Kidney (tissue), 14 donors: ENCODE results near the gene ANO6. TPM values are rescaled to one million over a fixed set of nuclear protein-coding genes. Genes with fewer than 3 reads are reported as not detected.
A peak's percentile ranks its signal among the peaks of the same experiment; 100 is the strongest.

Experiments used
- DNase-seq, 5 donors: peaks; one replicate each; pipeline ENCODE4 v3.0.0-alpha.2; 2013 to 2020
- FAIRE-seq: peaks from 2 replicates; lab custom pipeline; 2012; peaks lifted over from hg19 to GRCh38; lab: Jason Lieb, UNC
- H3K27ac ChIP-seq, 2 donors: one replicate each; pipeline ENCODE4 v1.7.0; 2013; ENCODE audit warnings: low read depth in 2 of 2, low read length in 2 of 2, inconsistent platforms in 1 of 2
- H3K27me3 ChIP-seq: one replicate; pipeline ENCODE4 v1.7.1; 2013; ENCODE audit warnings: low read length, inconsistent platforms; ENCODE audit not compliant: control insufficient read depth, insufficient read depth
- H3K36me3 ChIP-seq, 3 donors: one replicate each; pipeline versions ENCODE4 v1.7.0 to v1.7.1; 2013; ENCODE audit warnings: low read length in 3 of 3, control low read depth in 1 of 3, inconsistent platforms in 1 of 3; ENCODE audit not compliant: insufficient read depth in 3 of 3, control insufficient read depth in 2 of 3
- H3K4me1 ChIP-seq, 3 donors: one replicate each; pipeline versions ENCODE4 v1.7.0 to v1.7.1; 2013; ENCODE audit warnings: low read length in 3 of 3, inconsistent platforms in 1 of 3, low read depth in 1 of 3; ENCODE audit not compliant: control insufficient read depth in 2 of 3, insufficient read depth in 2 of 3
- H3K4me3 ChIP-seq, 3 donors: one replicate each; pipeline versions ENCODE4 v1.7.0 to v1.8.1; 2013; ENCODE audit warnings: low read length in 3 of 3, control low read depth in 1 of 3, inconsistent platforms in 1 of 3
- H3K9ac ChIP-seq, 3 donors: one replicate each; pipeline versions ENCODE4 v1.7.0 to v1.7.1; 2013; ENCODE audit warnings: low read length in 3 of 3, control low read depth in 1 of 3, inconsistent platforms in 1 of 3
- H3K9me3 ChIP-seq, 3 donors: one replicate each; pipeline versions ENCODE4 v1.7.0 to v1.7.1; 2013; ENCODE audit warnings: low read length in 3 of 3, control low read depth in 1 of 3, inconsistent platforms in 1 of 3; ENCODE audit not compliant: control insufficient read depth in 2 of 3, insufficient read depth in 1 of 3
- intact Hi-C: fragments of 100-400 bp; cut with DNase I; formaldehyde crosslinking; loops from one replicate; pipeline ENCODE4 v1.11.1; 2022
- polyA plus RNA-seq: library from polyadenylated mRNA; stranded (reverse); fragments of 350-450 nt; fragmentation: Illumina TruSeq; extraction: RNeasy Lipid Tissue Mini Kit (QIAGEN cat#74804); gene quantifications from one replicate; pipeline ENCODE4 v1.2.3, GENCODE V29; 2014; ENCODE audit warnings: low read depth, low replicate concordance; ENCODE audit not compliant: insufficient read depth
- total RNA-seq: library from RNA; stranded (reverse); fragmentation: NEBNext Ultra II Directional; extraction: Animal tissue kit (Norgen Biotek cat#: 25700); gene quantifications from one replicate; pipeline ENCODE4 v1.2.1, GENCODE V29; 2021
- TF ChIP-seq, protein P1 (sequence below): IDR thresholded peaks from 3 replicates; pipeline ENCODE4 v1.5.1; 2012; ENCODE audit warnings: mild to moderate bottlenecking, moderate library complexity, borderline replicate concordance; ENCODE audit not compliant: insufficient read depth; ENCODE audit errors: extremely low read depth
- donor health status: control.
- donor health status: control.
- donor health status: control.
- donor health status: control.
- donor health status: control.
- donor health status: DM: yes; HTN: yes; CAD: no.
- donor health status: Normal renal cell carcinoma (clear cell type).

Gene ANO6
- total and polyA plus RNA-seq, 2 donors from 2014 or later: 17.2 to 46.3 TPM

DNA sequence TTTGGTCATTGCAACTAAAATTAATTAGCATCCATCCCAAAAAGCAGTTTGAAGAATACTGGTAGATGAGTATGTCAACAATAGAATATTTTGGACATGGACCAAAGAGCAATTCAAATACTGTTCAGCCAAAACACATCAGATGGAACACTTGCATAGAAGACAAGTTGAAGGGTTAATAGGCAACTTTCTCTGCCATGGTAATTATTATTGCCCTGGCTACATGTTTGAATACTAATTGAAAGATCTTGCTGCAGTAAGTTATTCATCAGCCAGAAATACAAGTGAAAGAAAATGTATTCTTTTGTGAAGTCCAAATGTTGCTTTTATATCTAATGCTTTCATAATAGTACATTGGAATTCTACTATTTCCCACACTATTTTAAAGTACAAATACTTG is 10.1 kb downstream of the ANO6 start:
- intact Hi-C loops: no loop called here
- TF ChIP-seq, protein P1, sequence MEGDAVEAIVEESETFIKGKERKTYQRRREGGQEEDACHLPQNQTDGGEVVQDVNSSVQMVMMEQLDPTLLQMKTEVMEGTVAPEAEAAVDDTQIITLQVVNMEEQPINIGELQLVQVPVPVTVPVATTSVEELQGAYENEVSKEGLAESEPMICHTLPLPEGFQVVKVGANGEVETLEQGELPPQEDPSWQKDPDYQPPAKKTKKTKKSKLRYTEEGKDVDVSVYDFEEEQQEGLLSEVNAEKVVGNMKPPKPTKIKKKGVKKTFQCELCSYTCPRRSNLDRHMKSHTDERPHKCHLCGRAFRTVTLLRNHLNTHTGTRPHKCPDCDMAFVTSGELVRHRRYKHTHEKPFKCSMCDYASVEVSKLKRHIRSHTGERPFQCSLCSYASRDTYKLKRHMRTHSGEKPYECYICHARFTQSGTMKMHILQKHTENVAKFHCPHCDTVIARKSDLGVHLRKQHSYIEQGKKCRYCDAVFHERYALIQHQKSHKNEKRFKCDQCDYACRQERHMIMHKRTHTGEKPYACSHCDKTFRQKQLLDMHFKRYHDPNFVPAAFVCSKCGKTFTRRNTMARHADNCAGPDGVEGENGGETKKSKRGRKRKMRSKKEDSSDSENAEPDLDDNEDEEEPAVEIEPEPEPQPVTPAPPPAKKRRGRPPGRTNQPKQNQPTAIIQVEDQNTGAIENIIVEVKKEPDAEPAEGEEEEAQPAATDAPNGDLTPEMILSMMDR: no peak
- H3K4me1 ChIP-seq: peaks cover 0 to 16% (median 9%) of the 10 kb centered on the region in 3 donors
- DNase-seq (no peak), FAIRE-seq (peak; percentile 46)
- no peak overlapping the region for H3K4me3 ChIP-seq
- no peaks in the 10 kb centered on the region for H3K27me3 ChIP-seq
- H3K9ac ChIP-seq: no peak overlapping the region
- no peaks in the 10 kb centered on the region for H3K36me3 ChIP-seq
- no peaks in the 10 kb centered on the region for H3K9me3 ChIP-seq
- no peak overlapping the region for H3K27ac ChIP-seq

DNA sequence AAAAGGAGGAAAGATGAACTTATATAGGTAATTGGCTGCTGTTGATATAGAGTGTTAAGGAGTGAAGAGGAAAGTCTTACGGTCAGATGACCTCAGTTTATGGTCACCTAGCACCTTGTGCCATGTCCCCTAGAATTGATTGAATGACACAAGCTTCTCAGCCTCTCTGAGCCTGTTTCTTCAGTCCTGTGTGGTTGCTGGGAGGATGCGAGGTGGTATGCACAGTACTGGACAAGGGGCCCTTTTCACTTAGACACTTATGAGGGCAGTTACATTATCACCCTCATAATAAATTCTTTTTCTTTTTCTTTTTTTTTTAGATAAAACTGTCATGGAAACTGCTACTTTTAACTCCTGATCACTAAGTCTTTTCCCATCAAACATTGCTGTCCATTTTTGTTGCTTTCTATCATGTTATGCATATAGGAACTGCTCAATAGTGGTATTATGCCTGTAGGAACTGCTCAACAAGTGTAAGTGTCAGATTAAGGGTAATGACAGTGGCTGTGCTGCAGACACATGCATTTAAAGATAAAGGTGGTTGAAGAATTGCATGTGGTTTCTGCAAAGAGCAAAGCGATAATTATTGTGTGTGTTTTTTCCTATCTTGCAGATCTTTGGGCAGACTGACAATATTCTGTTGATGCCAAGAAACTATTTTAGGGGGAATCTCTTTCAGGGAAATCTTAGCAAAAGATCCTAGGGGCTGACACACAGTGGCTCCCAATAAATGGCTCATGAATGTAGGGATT is 11.6 kb downstream of the ANO6 start:
- no peak overlapping the region for H3K27ac ChIP-seq
- H3K9me3 ChIP-seq: no peaks in the 10 kb centered on the region
- H3K4me3 ChIP-seq: no peak overlapping the region
- TF ChIP-seq, protein P1: no peak
- FAIRE-seq (no peak), DNase-seq (no peak)
- no peak overlapping the region for H3K9ac ChIP-seq
- H3K4me1 ChIP-seq: peaks cover 0 to 23% (median 13%) of the 10 kb centered on the region in 3 donors
- no peaks in the 10 kb centered on the region for H3K27me3 ChIP-seq
- H3K36me3 ChIP-seq: no peaks in the 10 kb centered on the region
- intact Hi-C loops: no loop called here

DNA sequence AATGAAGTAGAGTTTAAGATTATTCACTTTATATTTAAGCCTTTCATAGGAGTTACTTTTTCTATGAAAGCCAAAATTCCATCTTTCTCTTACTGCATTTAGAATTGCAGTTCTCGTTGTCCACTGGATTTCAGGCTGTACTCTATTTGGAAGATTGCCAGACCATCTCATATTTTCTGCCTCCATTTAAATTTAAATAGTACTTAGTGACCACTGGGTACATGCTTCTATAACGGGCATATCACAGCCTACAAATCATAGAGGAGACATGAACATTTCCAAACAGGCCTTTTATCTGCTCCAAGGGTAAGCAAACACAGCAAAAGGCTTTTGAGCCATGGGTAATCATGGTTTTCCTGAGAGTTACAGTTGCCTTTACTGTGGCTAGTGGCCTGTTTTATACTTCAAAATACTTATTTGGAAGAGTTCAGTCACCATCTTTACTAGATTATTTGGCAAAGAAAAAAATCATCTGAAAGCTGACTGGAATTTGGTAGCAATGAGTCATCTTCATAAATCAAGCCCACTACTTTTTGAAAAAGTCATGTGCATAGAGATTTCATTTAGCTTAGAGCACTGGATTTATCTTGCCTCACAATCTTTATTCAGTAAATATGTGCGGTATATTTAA is 15.7 kb downstream of the ANO6 start:
- H3K36me3 ChIP-seq: no peaks in the 10 kb centered on the region
- no peaks in the 10 kb centered on the region for H3K27me3 ChIP-seq
- H3K9ac ChIP-seq: no peak overlapping the region
- H3K4me1 ChIP-seq: peaks cover 12 to 23% (median 22%) of the 10 kb centered on the region in 3 donors
- no peaks in the 10 kb centered on the region for H3K9me3 ChIP-seq
- peak overlapping the region; percentile 15 to 65 for H3K27ac ChIP-seq
- intact Hi-C loops: no loop called here
- H3K4me3 ChIP-seq: no peak overlapping the region
- FAIRE-seq (no peak), DNase-seq (no peak)
- TF ChIP-seq, protein P1: no peak
